GM18909 (cell line): ENCODE data around the gene DPP10.
"Not testable (repeated sequence)": the region's sequence is repeated elsewhere in the genome, so short reads cannot be mapped to it uniquely, and the experiment has no call there.

Experiments used
- ATAC-seq: cut with Tn5 transposase; IDR thresholded peaks from one replicate; pipeline ENCODE4 v1.9.1; 2021; ENCODE audit warnings: mild to moderate bottlenecking; ENCODE audit not compliant: unreplicated experiment, poor library complexity

DPP10 gene

GRCh38 chr2:115359550-115359949, 917.1 kb downstream of the DPP10 start:
- no peak for ATAC-seq

GRCh38 chr2:115364093-115364492, 921.7 kb downstream of the DPP10 start:
- ATAC-seq = no peak

DNA sequence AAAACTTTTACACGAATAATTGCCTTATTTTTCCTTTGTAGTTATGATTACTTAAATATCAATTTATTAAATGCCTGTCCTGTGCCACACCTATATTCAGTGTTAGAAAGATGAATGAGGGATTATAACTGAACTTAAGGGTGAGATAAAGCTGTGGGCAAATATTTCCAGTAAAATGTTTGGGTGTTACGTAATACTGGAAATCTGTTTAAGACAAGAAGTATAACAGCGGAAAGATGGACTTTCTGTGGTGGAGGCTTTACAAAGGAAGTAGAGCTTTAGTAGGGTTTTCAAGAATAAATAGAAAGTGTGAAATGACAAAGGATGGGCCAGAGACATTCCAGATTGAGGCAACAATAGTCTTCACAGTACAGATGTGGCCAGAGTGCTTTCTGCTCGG, 927.0 kb downstream of the DPP10 start:
- no peak for ATAC-seq

DNA sequence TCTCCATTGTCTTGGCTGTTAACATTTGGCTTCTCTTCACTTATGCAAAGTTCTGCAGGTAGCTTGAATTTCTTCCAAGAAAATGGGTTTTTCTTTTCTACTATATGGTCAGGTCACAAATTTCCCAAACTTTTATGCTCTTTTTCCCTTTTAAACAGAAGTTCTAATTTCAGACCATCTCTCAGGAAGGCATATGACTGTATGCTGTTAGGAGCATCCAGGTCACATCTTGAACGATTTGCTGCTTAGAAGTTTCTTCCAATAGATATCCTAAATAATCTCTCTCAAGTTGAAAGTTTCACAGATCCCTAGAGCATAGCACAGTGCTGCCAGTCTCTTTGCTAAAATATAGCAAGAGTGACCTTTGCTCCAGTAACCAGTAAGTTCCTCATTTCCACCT, 932.5 kb downstream of the DPP10 start:
- no peak for ATAC-seq

GRCh38 chr2:115384399-115384798, 942.0 kb downstream of the DPP10 start:
- no peak for ATAC-seq

GRCh38 chr2:115386465-115386864, 944.0 kb downstream of the DPP10 start:
- ATAC-seq = no peak

GRCh38 chr2:115389024-115389423, 946.6 kb downstream of the DPP10 start:
- no peak for ATAC-seq

GRCh38 chr2:115389898-115390565, 947.6 kb downstream of the DPP10 start:
- no peak for ATAC-seq

DNA sequence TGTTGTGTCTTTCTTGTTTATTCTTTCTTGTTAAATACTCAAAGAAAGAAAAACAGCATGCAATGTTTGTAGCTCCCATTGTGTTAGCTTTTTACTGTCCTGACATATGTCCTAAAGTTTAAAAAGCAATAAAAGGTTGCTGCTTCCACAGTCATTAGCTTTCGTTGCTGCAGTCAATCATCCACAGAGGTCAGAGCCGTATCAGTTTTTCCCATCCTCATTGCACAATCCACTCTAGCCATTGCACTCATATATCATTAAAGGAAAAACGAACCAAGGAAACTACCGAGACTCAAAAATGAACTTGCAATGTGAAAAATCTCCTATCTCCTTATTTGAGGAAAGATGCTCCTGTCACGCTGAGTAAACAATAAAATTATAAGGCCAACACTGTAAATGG, 954.1 kb downstream of the DPP10 start:
- ATAC-seq = no peak

GRCh38 chr2:115400940-115401339, 958.5 kb downstream of the DPP10 start:
- no peak for ATAC-seq

GRCh38 chr2:115412501-115412900, 970.1 kb downstream of the DPP10 start:
- no peak for ATAC-seq

DNA sequence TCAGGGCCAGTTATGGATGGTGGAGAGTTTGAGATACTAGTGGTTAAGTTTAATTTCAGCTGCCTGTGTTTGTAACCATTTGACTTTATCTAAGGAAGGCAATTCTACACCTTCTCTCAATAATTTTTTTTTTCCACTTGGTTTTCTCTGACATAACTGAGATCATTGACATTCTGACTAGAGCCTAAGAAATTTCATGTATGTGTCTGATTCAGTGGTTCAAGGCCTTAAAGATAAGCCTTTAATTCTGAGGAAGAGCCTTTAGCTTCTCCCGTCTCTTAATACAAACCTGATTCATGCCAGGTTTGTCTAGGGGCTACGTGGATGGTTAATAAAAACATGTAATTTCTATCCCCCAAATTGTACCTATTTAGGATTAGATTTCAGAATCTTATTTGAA, 971.4 kb downstream of the DPP10 start:
- ATAC-seq = no peak

DNA sequence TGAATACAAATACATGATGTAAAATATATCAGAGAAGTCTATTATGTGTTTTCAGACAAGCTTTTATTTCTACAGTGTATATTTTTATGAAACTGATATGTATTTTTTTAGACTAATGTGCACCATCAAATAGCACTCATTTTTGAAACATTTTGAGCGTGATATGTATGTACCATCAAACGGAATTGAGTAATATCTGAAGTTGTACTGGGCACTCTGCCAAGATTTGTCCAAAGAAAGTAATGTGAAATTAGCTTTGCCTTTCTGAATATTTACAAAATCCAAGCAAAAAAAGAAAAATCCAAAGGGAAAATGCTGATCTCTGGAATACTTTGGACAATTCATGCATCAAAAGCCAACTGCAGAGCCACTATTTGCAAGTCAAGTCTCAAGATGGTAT, 972.0 kb downstream of the DPP10 start:
- ATAC-seq = no peak

- no peak for ATAC-seq
These were observed 979.7 kb downstream of the DPP10 start for GRCh38 chr2:115422004-115422634.

GRCh38 chr2:115427436-115427835, 985.0 kb downstream of the DPP10 start:
- ATAC-seq = no peak

- ATAC-seq = not testable (repeated sequence)
These were observed 998.3 kb downstream of the DPP10 start for GRCh38 chr2:115440746-115441145.

DNA sequence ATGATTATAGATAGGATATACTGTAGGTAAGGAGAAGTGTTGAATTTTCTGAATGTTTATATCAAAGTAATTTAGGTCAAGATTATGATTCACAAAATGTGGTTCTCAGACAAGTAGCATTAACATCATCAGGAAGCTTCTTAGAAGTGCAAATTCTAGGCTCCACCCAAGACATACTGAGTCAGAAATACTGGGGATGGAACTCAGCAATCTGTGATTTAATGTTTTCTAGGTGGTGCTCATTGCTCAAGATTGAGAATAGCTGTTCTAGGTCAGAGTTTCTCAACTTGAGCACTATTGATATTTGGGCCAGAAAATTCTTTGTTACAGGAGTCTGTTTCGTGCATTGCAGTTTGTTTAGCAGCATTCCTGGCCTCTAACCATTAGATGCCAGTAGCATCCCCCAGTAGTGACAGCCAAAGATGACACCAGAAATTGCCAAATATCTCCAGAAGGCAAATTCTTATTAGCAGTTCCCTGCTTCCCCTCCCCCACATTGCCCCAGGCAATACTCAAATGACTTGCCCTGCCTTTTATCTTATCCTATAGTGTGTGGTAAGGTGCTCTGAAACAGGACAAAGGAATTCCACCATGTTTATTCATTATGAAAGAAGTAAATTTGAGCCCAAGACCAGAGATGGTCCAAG, 1001.2 kb downstream of the DPP10 start:
- ATAC-seq = no peak

DNA sequence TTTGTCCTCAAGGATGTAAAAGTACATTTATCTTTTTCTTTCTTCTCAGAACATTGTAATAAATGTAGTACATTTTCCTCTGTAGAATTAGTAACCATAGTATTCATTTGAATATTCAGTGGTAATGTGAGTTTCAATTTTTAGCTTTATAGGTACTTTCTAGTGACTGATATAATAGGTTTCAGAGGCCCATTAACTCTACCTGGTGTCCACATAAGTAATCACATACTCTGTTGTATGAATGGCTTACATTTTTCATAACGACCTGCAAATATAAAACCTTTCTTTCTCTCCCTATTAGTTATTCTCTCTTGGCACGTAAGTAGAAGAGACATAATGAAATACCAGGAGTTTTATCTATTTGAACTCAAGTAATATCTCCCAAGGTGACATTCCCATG, 1017.6 kb downstream of the DPP10 start:
- no peak for ATAC-seq

- no peak for ATAC-seq
These were observed 1038.3 kb downstream of the DPP10 start for GRCh38 chr2:115480741-115481140.

- ATAC-seq = no peak
These were observed 1039.4 kb downstream of the DPP10 start for GRCh38 chr2:115481842-115482241.

DNA sequence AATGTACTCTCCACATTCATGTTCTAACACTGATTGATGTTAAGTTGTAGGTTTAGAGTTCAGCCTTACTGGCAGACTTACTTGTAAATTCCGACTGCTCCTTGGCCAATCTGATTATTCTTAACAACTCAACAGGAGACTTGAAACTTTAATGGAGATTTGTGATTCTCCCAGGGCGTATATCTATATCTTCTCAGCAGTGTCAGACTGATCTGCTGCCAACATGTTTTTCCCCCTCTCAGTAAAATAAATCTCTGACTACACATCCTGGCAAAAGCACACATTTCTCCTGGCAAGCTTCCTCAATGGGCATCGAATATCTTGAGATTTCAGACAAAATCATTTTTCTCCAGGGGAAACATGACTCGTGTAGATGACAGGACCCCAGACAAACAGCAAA, 1041.2 kb downstream of the DPP10 start:
- no peak for ATAC-seq

GRCh38 chr2:115484486-115484885, 1042.0 kb downstream of the DPP10 start:
- ATAC-seq = no peak
